BLaER1 (cell line): ENCODE results near the gene FAM200B.

Experiments used
- H3K27ac ChIP-seq: shearing (Covaris generic); formaldehyde crosslinking; 2 replicates; pipeline ENCODE4 v1.8.1; 2022
- H3K27me3 ChIP-seq: shearing (Covaris generic); formaldehyde crosslinking; 2 replicates; pipeline ENCODE4 v1.8.1; 2022
- H3K36me3 ChIP-seq: shearing (Covaris generic); formaldehyde crosslinking; 2 replicates; pipeline ENCODE4 v1.8.1; 2022
- H3K4me1 ChIP-seq: shearing (Covaris generic); formaldehyde crosslinking; 2 replicates; pipeline ENCODE4 v1.8.1; 2022
- H3K4me2 ChIP-seq: shearing (Covaris generic); formaldehyde crosslinking; 2 replicates; pipeline ENCODE4 v1.8.1; 2022
- H3K4me3 ChIP-seq: shearing (Covaris generic); formaldehyde crosslinking; 2 replicates; pipeline ENCODE4 v1.8.1; 2022
- H3K9ac ChIP-seq: shearing (Covaris generic); formaldehyde crosslinking; 2 replicates; pipeline ENCODE4 v1.8.1; 2022
- H3K9me3 ChIP-seq: shearing (Covaris generic); formaldehyde crosslinking; 2 replicates; pipeline ENCODE4 v1.8.1; 2022
- H4K20me1 ChIP-seq: shearing (Covaris generic); formaldehyde crosslinking; 2 replicates; pipeline ENCODE4 v1.8.1; 2022
- Cebpa-rat ChIP-seq: shearing (Covaris generic); IDR thresholded peaks from 2 replicates; pipeline ENCODE4 v1.8.1; 2022

FAM200B gene

GRCh38 chr4:15653864-15654592 is 27.6 kb upstream of the FAM200B start:
- Histone ChIP-seq H3K9ac (peak overlapping the region; percentile 90), H3K4me1 (peaks cover 57% of the 10 kb centered on the region), H3K4me2 (peak overlapping the region; percentile 83), H3K27me3 (no peaks in the 10 kb centered on the region), H3K9me3 (no peaks in the 10 kb centered on the region; the same call in 1 of the 2 replicates), H4K20me1 (peaks cover 56% of the 10 kb centered on the region), H3K4me3 (peak overlapping the region; percentile 93), H3K27ac (peak overlapping the region; percentile 98), H3K36me3 (0 out of 2 replicates have a peak, but pooled peaks cover 6% of the 10 kb centered on the region)
- TF ChIP-seq Cebpa-rat, result no peak

GRCh38 chr4:15654593-15655222 is 26.9 kb upstream of the FAM200B start:
- Histone ChIP-seq H3K9me3 (no peaks in the 10 kb centered on the region), H3K36me3 (0 out of 2 replicates have a peak, but pooled peaks cover 6% of the 10 kb centered on the region), H3K27ac (peak overlapping the region; percentile 98), H3K4me3 (peak overlapping the region; percentile 93), H3K4me2 (peak overlapping the region; percentile 83), H3K27me3 (no peaks in the 10 kb centered on the region), H4K20me1 (peaks cover 49% of the 10 kb centered on the region), H3K9ac (peak overlapping the region; percentile 90), H3K4me1 (peaks cover 59% of the 10 kb centered on the region)
- no peak for TF ChIP-seq Cebpa-rat

DNA sequence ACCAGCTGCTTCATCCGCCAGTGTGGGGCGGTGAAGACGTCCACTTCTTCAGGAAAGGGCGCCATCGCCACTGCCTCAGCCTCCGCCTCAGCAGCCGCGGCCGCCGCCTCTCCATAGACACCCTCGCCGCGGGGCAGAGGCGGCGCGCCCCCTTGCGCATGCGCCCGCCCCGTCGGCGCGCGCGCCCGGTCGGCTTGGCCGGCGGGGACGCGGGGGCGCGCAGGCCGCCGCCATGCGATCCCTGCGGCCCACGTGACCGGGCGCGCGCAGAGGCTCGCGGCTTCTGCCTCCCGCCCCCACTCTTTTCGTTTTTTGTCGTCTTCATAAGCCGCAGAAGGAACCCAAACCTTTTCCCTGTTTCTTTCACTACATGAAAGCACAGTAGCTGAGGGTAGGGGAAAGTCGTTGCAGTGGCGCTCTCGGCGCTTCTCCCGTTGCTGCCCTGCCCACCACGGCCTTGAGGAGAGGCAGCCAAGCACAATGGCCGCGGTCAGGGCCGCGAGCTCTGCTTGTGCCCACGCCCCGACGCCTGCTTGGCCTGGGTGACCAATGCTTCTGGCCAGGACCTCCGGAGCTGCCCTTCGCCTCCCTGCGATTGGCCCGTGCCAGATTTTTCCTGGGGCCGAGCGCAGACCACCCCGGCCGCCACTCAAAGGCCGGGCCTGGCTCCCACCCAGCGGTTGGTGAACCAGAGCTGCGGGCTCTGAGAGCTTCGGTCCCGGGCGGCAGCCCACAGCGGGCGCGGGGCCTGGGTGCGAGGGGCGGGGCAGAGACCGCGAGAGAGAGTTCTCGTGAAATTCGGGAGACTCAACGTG is 26.2 kb upstream of the FAM200B start, which contains the start of gene FBXL5:
TSS of gene FBXL5 (minus strand) at position 135 of the 815 bp plus-strand sequence. CDS start at position 65, 70 bp downstream.
- peak within 1 kb of the TSS; percentile 90 for H3K9ac ChIP-seq
- peaks cover 61% of the 10 kb centered on the region for H3K4me1 ChIP-seq
- no peak for TF ChIP-seq Cebpa-rat
- H3K9me3 ChIP-seq, result no peaks in the 10 kb centered on the region
- H3K4me3 ChIP-seq, result peak within 1 kb of the TSS; percentile 93
- H3K36me3 ChIP-seq, result 0 out of 2 replicates have a peak, but pooled peaks cover 6% of the 10 kb centered on the region
- peaks cover 42% of the 10 kb centered on the region for H4K20me1 ChIP-seq
- H3K4me2 ChIP-seq, result peak within 1 kb of the TSS; percentile 83
- peak within 1 kb of the TSS; percentile 98 for H3K27ac ChIP-seq
- no peaks in the 10 kb centered on the region for H3K27me3 ChIP-seq

DNA sequence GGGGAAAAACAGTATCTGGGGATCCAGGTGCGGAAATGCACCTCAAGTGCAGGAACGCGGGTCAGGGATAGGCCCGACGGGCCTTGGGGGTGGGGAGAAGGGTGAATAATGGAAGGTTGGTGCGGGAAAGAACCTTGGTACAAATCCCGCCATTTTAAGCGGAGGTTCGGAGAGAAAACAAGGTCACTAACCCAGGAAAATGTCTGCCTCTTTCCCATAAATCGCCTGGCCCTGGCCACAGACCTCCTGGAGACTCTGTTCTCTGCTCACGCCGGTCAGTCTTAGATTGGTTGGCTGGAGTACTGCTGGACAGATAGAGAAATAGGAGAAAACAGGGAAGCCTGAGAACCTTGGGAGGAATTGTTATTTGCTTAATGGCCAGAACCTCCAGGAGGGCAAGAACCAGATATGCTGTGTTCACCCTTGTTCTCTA is 25.6 kb upstream of the FAM200B start:
- Histone ChIP-seq H4K20me1 (peaks cover 36% of the 10 kb centered on the region), H3K9ac (peak overlapping the region; percentile 90), H3K27me3 (no peaks in the 10 kb centered on the region), H3K27ac (peak overlapping the region; percentile 98), H3K4me3 (peak overlapping the region; percentile 93), H3K4me2 (peak overlapping the region; percentile 83), H3K4me1 (peaks cover 58% of the 10 kb centered on the region), H3K36me3 (0 out of 2 replicates have a peak, but pooled peaks cover 6% of the 10 kb centered on the region), H3K9me3 (no peaks in the 10 kb centered on the region)
- no peak for TF ChIP-seq Cebpa-rat

GRCh38 chr4:15657366-15657765 is 24.3 kb upstream of the FAM200B start:
- Histone ChIP-seq H3K4me3 (no peak overlapping the region), H3K9me3 (no peaks in the 10 kb centered on the region), H3K4me1 (peaks cover 45% of the 10 kb centered on the region), H3K36me3 (0 out of 2 replicates have a peak, but pooled peaks cover 11% of the 10 kb centered on the region), H4K20me1 (peaks cover 23% of the 10 kb centered on the region), H3K4me2 (no peak overlapping the region), H3K9ac (no peak overlapping the region), H3K27me3 (no peaks in the 10 kb centered on the region), H3K27ac (no peak overlapping the region)
- no peak for TF ChIP-seq Cebpa-rat

DNA sequence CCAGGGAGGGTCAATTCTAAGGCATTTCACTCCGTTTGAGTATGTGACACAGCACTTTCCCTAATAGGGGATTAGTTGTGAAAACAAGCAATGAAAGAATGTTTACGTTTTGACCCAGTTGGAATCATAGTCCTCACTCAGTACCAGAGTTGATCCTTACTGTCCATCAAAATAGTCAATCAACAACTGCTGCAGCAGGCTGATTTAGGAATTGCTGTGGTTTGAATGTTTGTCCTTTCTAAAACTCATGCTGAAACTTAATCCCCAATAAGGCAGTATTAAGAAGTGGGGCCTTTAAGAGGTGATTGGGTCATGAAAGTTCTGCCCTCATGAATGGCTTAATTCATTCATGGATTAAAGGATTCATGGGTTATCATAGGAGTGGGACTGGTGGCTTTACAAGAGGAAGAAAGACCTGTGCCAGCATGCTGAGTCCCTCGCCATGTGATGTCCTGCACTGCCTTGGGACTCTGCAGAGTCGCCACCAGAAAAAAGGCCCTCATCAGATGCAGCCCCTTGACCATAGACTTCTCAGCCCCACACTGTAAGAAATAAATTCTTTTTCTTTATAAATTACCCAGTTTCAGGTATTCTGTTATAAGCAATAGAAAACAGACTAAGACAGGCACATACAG is 23.4 kb upstream of the FAM200B start:
- H3K4me2 ChIP-seq, result no peak overlapping the region
- no peaks in the 10 kb centered on the region for H3K9me3 ChIP-seq
- H3K27me3 ChIP-seq, result no peaks in the 10 kb centered on the region
- H3K27ac ChIP-seq, result no peak overlapping the region
- no peak overlapping the region for H3K4me3 ChIP-seq
- H3K36me3 ChIP-seq, result 0 out of 2 replicates have a peak, but pooled peaks cover 11% of the 10 kb centered on the region
- H4K20me1 ChIP-seq, result peaks cover 15% of the 10 kb centered on the region
- TF ChIP-seq Cebpa-rat, result no peak
- H3K4me1 ChIP-seq, result peaks cover 37% of the 10 kb centered on the region
- H3K9ac ChIP-seq, result no peak overlapping the region

GRCh38 chr4:15658781-15659180 is 22.8 kb upstream of the FAM200B start:
- Histone ChIP-seq H3K9me3 (no peaks in the 10 kb centered on the region), H3K36me3 (0 out of 2 replicates have a peak, but pooled peaks cover 11% of the 10 kb centered on the region), H4K20me1 (peaks cover 9% of the 10 kb centered on the region), H3K27me3 (no peaks in the 10 kb centered on the region), H3K27ac (no peak overlapping the region), H3K4me1 (peaks cover 37% of the 10 kb centered on the region), H3K4me2 (no peak overlapping the region), H3K9ac (no peak overlapping the region), H3K4me3 (no peak overlapping the region)
- TF ChIP-seq Cebpa-rat, result no peak

GRCh38 chr4:15659768-15660570 is 21.7 kb upstream of the FAM200B start:
- Histone ChIP-seq H3K27ac (peak overlapping the region; percentile 3; the same call in 1 of the 2 replicates), H3K36me3 (0 out of 2 replicates have a peak, but pooled peaks cover 11% of the 10 kb centered on the region), H3K9ac (no peak overlapping the region), H3K4me1 (peaks cover 48% of the 10 kb centered on the region), H3K4me2 (peak overlapping the region; percentile 37), H3K9me3 (no peaks in the 10 kb centered on the region), H3K4me3 (no peak overlapping the region), H3K27me3 (no peaks in the 10 kb centered on the region), H4K20me1 (no peaks in the 10 kb centered on the region)
- no peak for TF ChIP-seq Cebpa-rat
